Retina (tissue), 1 donor: ENCODE results near the gene CRB3.
A peak's percentile ranks its signal among the peaks of the same experiment; 100 is the strongest.

Source experiments
- DNase-seq: peaks from one replicate; pipeline ENCODE4 v3.0.0-alpha.2; 2016

The CRB3 gene

DNA sequence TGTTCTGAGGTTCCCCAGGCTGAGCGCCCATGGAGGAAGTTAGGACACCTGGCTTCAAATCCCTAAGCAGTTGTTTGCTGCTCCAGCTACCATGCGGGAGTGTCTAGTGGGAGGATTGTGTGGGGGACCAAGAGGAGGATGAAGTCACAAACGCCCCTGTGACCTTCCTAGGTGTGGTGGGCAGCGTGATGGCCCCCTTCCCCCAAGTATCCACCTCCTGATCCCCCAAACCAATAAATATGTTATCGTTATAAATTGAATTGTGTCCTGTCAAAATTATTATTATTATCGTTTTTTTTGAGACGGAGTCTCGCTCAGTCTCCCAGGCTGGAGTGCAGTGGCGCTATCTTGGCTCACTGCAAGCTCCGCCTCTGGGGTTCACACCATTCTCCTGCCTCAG is 30.4 kb upstream of the CRB3 start, which contains the start of gene SLC25A41:
TSS of gene SLC25A41 (minus strand) at position 101 of the 400 bp plus-strand sequence. CDS start at position 31, 70 bp downstream.
- DNase-seq: no peak

- no peak for DNase-seq
These were observed 24.3 kb upstream of the CRB3 start for GRCh38 chr19:6439743-6440142.

GRCh38 chr19:6440905-6441304 is 23.2 kb upstream of the CRB3 start:
- DNase-seq: no peak

GRCh38 chr19:6442087-6442688 is 21.9 kb upstream of the CRB3 start:
- no peak for DNase-seq

DNA sequence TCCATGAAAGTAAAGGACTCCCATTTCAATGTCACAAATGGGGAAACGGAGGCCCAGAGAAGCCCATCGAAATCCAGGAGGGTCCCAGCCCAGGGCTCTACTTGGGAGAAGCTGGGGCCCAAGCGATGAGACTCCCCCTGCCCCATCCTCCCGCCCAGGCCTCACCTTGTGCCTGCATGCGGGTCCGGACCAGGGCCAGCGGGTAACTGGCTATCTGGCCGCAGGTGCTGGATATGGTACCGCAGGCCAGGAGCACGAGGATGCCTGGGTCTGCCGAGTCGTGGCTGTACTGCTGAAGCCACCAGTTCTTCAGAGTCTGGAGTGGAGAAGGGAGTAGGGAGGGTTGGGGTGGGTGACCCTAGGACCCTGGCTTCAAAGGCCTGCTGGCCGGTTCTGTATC is 20.1 kb upstream of the CRB3 start:
- no peak for DNase-seq

DNA sequence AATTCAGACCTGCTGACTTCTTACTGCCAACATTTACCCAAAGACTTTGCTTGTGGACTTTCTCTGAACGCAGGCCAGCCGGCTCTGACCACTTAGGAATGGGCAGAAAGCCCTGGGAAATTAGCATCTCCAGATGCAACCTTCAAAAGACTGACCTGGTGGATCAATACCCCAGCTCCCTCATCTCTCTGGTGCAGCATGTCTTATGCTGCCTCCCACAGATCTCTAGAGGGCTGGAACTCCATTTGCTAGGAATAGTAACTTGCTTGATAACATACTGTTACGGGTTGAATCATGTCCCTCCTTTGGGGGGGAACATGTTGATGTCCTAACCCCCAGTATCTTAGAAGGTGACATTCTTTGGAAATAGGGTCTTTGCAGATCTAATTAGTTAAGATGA is 17.6 kb upstream of the CRB3 start:
- DNase-seq: no peak

DNA sequence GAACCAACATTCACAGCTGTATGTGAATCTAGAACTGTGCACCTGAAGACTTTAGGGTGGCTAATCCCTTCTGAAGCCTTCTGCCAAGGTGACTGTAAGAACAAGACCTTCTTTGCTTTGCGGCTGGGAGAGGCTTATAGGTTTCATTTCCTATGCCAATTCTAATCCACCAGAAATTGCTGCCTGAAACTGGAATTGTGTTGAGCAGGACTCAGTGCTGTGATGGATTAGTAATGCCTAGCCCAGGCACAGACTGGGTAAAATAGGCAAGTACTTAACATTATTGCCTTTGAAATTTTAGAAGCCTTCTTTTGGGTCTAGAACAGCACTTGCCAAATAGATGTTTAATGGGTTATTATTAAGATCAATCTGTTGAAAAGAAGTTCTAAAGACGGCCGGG is 16.0 kb upstream of the CRB3 start:
- DNase-seq: no peak

DNA sequence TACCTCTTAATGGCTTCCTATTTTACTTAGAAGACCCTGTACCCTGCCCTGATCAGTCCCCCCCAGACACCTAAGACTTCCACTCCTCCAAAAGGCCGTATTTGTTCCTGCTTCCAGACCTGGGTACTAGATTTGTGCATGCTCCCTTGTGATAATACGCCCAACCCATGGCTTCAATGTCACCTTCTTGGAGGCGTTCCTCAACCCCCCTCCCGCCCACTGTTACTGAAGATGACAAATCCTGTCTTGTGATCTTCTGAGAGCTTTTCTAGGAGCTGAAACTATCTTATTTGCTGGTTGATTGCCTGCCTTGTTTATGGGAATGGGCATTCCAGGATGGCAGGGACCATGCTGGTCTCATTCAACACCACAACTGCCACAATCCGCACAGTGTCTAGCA is 13.9 kb upstream of the CRB3 start:
- no peak for DNase-seq

- no peak for DNase-seq
These were observed 12.4 kb upstream of the CRB3 start for GRCh38 chr19:6451583-6452222.

DNA sequence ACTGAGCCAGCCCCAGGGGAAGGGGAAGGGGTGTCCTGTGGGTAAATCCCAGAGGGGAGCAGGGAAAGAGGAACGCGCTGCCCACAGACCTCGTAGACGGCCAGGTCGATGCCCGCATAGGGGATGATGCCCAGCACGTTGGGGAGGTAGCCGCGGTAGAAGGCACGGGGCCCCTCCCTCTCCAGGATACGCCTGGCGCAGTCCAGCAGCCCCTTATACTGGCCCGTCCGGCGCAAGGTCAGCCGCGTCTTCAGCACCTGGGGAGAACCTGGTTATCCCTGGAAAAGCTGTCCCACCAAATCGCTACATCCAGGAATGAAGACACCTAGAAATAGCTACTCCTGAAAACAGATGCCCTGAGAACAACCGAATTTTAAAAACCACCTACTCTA is 11.9 kb upstream of the CRB3 start:
- no peak for DNase-seq

GRCh38 chr19:6452899-6453298 is 11.2 kb upstream of the CRB3 start:
- DNase-seq: no peak

DNA sequence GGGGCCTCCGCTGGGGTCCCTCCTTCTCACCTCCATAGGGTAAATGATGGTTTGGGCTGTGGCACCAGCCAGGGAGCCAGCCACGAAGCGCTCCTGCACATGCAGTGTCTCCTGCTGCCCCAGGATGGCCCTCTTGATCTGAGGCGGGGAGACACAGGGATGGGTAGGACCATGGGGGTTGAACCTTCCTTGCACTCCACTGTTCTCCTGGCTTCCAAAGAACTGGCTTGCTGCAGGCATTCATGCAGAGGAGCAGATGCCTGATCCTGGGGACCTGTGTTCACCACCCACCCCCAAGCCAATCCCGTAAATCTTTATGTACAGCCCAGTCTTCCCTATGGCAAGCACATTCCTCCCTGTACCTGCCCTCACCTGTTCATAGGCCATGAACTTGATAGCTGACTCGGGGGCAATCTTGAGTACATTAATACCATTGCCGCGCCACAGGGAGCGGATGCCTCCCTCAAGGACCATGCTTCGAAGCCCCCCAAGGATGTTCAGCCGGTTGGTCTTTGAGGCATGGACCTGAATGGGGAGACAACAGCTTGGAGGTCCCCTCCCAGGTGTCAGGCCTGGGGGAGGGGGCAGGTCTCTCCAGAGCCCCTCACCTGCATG is 10.0 kb upstream of the CRB3 start:
- no peak for DNase-seq

GRCh38 chr19:6455924-6456323 is 8.1 kb upstream of the CRB3 start:
- no peak for DNase-seq

- DNase-seq: no peak
These were observed 5.9 kb upstream of the CRB3 start for GRCh38 chr19:6457958-6458694.

GRCh38 chr19:6458695-6459261 is 5.3 kb upstream of the CRB3 start:
- DNase-seq: no peak

- DNase-seq: peak; percentile 28
These were observed 4.6 kb upstream of the CRB3 start, which contains the start of gene SLC25A23 for GRCh38 chr19:6459262-6460098. SLC25A23 (minus strand) TSS chr19:6459792; CDS start chr19:6459628, 164 bp downstream.

DNA sequence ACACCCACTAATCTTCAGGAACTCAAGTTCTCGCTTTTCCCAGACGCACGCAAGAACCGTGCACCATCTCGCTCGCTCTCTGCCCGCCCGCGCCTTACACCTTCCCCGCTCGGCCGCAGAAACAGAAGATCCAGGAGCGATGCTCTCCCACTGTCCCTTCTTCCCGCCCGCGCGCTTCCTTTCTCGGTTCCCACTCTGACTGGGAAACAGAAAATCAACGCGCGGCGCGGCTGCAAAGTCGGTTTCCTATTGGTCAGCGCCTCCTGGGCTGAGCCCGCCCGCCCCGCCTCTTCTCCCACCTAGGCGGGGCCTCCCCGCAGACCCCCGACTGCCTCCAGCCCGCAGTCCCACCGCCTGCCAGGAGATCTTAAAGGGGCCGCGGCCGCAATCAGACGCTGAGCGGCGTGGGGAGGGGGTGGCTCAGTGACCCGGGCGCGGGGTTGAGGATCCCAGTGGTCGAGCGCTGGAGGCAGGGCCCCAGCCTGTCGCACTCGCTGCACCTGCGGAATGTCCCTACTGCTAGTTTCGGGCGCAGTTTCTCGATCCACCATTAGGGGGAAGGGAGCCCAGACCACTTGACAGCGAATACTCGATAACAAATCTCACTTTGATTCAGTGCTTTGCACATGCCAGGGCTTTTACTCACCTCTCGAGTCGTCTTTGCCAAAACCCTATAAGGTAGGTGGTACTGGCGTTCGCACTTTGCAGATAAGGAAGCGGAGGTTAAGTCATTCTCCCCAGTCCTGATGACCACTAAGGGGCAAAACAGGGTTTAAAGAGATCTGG is 3.8 kb upstream of the CRB3 start:
- peak; percentile 98 for DNase-seq

GRCh38 chr19:6465006-6465405 is 935 bp downstream of the CRB3 start:
- no peak for DNase-seq

GRCh38 chr19:6465663-6466062 is 1.6 kb downstream of the CRB3 start:
- no peak for DNase-seq

- no peak for DNase-seq
These were observed 2.6 kb downstream of the CRB3 start for GRCh38 chr19:6466526-6467248.

- DNase-seq: no peak
These were observed 3.3 kb downstream of the CRB3 start for GRCh38 chr19:6467384-6467783.
